ENCODE data around the gene SDK1. TPM values are rescaled to one million over a fixed set of nuclear protein-coding genes. Genes with fewer than 3 reads are reported as not detected.

The SDK1 gene
- 7.5 TPM for total RNA-seq
- long read RNA-seq, partial matches to known transcripts: 5 of 20 reads
- long read RNA-seq, other reads (novel, unspliced or antisense): 15 of 20 reads

- DNase-seq (ENCODE audit: low spot score): peak; percentile 97
Measured at GRCh38 chr7:3300651-3301448, at the start of gene SDK1. Gene SDK1, plus strand, starts transcription at chr7:3301252. Its CDS starts 335 bp downstream, at chr7:3301587.

GRCh38 chr7:3254718-3255117 is 46.3 kb upstream of the SDK1 start:
- DNase-seq (ENCODE audit: low spot score): no peak

GRCh38 chr7:3259711-3260400 is 41.2 kb upstream of the SDK1 start:
- DNase-seq (ENCODE audit: low spot score): peak; percentile 12

GRCh38 chr7:3260401-3260715 is 40.7 kb upstream of the SDK1 start:
- peak; percentile 49 for DNase-seq (ENCODE audit: low spot score)

GRCh38 chr7:3264693-3265339 is 36.2 kb upstream of the SDK1 start:
- no peak for DNase-seq (ENCODE audit: low spot score)

GRCh38 chr7:3265388-3265787 is 35.7 kb upstream of the SDK1 start:
- DNase-seq (ENCODE audit: low spot score): no peak

- DNase-seq (ENCODE audit: low spot score): no peak
Measured at GRCh38 chr7:3266240-3266639, 34.8 kb upstream of the SDK1 start.

GRCh38 chr7:3267966-3268690 is 32.9 kb upstream of the SDK1 start:
- DNase-seq (ENCODE audit: low spot score): no peak

- no peak for DNase-seq (ENCODE audit: low spot score)
Measured at GRCh38 chr7:3270362-3270761, 30.7 kb upstream of the SDK1 start.

GRCh38 chr7:3271298-3271697 is 29.8 kb upstream of the SDK1 start:
- DNase-seq (ENCODE audit: low spot score): no peak

GRCh38 chr7:3272691-3273141 is 28.3 kb upstream of the SDK1 start:
- DNase-seq (ENCODE audit: low spot score): peak; percentile 39

GRCh38 chr7:3274131-3274530 is 26.9 kb upstream of the SDK1 start:
- DNase-seq (ENCODE audit: low spot score): no peak

- no peak for DNase-seq (ENCODE audit: low spot score)
Measured at GRCh38 chr7:3277604-3278572, 23.2 kb upstream of the SDK1 start.

GRCh38 chr7:3279147-3279818 is 21.8 kb upstream of the SDK1 start:
- DNase-seq (ENCODE audit: low spot score): no peak

GRCh38 chr7:3280445-3280844 is 20.6 kb upstream of the SDK1 start:
- DNase-seq (ENCODE audit: low spot score): peak; percentile 55

GRCh38 chr7:3280946-3281656 is 20.0 kb upstream of the SDK1 start:
- peak; percentile 55 for DNase-seq (ENCODE audit: low spot score)

GRCh38 chr7:3282457-3282856 is 18.6 kb upstream of the SDK1 start:
- no peak for DNase-seq (ENCODE audit: low spot score)

GRCh38 chr7:3283130-3283704 is 17.8 kb upstream of the SDK1 start:
- no peak for DNase-seq (ENCODE audit: low spot score)

GRCh38 chr7:3285652-3286051 is 15.4 kb upstream of the SDK1 start:
- DNase-seq (ENCODE audit: low spot score): no peak

All from mesenteric fat pad (tissue), 1 donor.